SJSA1 (cell line): ENCODE measurements around the gene KCNQ1. TPM values are rescaled to one million over a fixed set of nuclear protein-coding genes. Genes with fewer than 3 reads are reported as not detected.

Experiments used
- DNase-seq, 2 experiments: peaks; one replicate each; pipeline ENCODE4 v3.0.0-alpha.2; 2015 to 2020; ENCODE audit warnings: low spot score in 2 of 2, low read depth in 1 of 2
- H3K27ac ChIP-seq: fragments of 250-450 bp; sonication (Bioruptor Pico); 2 replicates; pipeline ENCODE4 v1.5.1; 2020; ENCODE audit warnings: mild to moderate bottlenecking, moderate library complexity
- H3K27me3 ChIP-seq: fragments of 250-450 bp; sonication (Bioruptor Pico); replicated peaks from 2 replicates; pipeline ENCODE4 v1.5.1; 2020; ENCODE audit warnings: mild to moderate bottlenecking, moderate library complexity
- H3K36me3 ChIP-seq: fragments of 250-450 bp; sonication (Bioruptor Pico); 2 replicates; pipeline ENCODE4 v1.5.1; 2020; ENCODE audit warnings: mild to moderate bottlenecking
- H3K4me1 ChIP-seq: fragments of 250-450 bp; sonication (Bioruptor Pico); replicated peaks from 2 replicates; pipeline ENCODE4 v1.6.1; 2021; ENCODE audit warnings: mild to moderate bottlenecking
- H3K4me3 ChIP-seq: fragments of 250-450 bp; sonication (Bioruptor Pico); 2 replicates; pipeline ENCODE4 v1.5.1; 2020; ENCODE audit warnings: mild to moderate bottlenecking
- H3K9me3 ChIP-seq: fragments of 250-450 bp; sonication (Bioruptor Pico); replicated peaks from 2 replicates; pipeline ENCODE4 v1.5.1; 2020; ENCODE audit warnings: mild to moderate bottlenecking
- total RNA-seq: library from RNA; depleted of rRNA; stranded (reverse); fragments of >200 nt; shearing (Covaris generic); gene quantifications from 2 replicates; pipeline ENCODE4 v1.2.3, GENCODE V29; 2014

KCNQ1 gene
- total RNA-seq, 1 experiment from 2014 or later, result not detected

DNA sequence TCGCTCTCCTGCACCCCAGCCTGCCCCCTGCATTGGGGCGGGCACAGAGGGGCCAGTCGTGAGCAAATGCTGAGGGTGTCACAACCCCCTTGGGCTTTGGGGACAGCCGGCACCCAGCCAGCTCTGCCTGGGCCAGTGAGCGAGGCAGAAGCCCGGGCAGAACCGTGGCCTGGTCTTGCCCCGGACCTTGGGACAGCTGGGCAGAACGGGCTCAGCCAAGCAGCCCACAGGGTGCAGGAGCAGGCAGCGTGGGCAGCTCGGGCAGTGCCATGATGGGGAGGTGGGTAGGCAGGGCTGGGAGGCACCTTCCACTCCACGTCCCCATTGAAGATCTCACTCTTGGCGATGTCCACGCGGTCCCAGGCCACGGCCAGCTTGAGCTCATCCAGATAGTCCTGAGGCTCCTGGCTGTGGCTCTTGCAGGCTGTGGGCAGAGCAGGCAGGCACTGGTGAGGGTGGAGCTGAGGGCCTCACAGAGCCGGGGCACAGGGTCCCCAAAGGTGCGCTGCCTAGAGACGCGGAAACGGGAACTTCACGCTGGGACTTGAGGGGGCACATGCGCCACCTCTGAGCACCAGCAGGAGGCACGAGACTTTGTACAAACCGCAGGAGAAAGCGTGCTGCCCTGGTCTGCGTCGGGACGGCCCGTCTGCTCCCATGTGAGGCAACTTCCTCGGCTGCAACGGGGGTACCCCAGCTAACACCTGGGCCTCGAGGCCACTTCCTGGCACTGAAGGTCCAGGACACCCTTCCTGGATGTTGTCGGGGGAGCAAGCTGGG lies 29.0 kb upstream of the KCNQ1 start:
- no peak for DNase-seq
- Histone ChIP-seq H3K4me3 (no peak overlapping the region), H3K36me3 (no peaks in the 10 kb centered on the region), H3K9me3 (no peaks in the 10 kb centered on the region; the same call in 1 of the 2 replicates), H3K27me3 (peaks cover 21% of the 10 kb centered on the region), H3K4me1 (0 out of 2 replicates have a peak, but pooled peaks cover 4% of the 10 kb centered on the region), H3K27ac (no peak overlapping the region)

DNA sequence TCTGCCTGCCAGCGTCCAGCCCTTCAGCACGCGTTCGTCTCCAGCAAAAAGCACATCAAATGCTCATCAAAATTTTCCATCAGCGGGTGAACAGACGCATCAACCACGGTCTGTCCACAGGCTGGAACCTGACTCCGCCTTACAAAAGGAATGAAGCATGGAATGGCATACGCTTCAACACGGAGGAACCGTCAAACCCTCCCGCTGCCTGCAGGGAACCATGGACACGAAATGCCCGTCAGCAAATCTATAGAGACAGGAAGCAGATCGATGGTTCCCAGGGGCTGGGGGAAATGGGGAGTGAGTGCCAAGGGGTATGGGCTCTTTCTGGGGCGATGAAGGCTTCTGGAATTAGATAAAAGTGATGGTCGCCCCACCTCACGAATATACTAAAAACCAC lies 28.0 kb upstream of the KCNQ1 start:
- Histone ChIP-seq H3K27ac (no peak overlapping the region), H3K9me3 (no peaks in the 10 kb centered on the region; the same call in 1 of the 2 replicates), H3K27me3 (peaks cover 30% of the 10 kb centered on the region), H3K4me3 (no peak overlapping the region), H3K36me3 (no peaks in the 10 kb centered on the region), H3K4me1 (0 out of 2 replicates have a peak, but pooled peaks cover 4% of the 10 kb centered on the region)
- DNase-seq, result no peak

DNA sequence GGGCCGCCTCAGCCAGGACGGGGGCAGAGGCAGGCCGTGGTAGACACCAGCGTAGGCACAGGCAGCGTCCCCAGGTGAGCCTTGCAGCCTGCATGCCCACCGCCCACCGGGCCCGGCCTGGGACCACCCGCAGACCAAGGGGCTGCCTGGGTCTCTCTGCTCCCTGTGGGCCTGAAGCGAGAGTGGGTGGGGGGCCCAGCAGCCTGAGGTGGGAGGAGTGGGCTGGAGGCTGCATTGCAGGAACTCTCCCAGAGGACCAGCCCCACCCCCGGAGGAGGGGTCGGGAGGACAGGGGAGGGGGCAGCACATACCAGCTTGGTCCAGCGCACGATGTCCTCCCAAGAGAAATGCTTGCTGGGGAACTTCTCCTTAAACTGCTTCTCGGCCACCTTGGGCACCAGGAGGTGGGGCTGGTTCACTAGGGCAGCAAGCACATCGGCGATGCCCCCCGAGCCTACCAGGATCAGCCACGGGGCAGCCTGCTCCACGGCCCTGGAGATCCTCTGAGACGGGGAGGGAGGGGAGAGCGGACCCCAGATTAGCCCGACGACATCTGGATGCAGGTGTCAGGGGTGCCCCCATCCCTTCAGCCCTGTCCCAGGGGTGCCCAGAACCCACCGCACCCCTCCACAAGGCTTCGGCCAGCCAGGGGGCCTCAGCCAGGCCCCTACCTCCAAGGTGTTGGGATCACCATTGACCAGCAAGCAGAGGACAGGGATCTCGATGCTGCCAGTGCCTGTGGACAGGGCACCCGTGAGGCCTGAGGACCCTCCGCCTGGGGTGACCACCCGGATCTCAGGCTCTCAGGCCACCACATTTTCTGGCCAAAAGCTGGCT lies 26.7 kb upstream of the KCNQ1 start:
- no peak for DNase-seq
- Histone ChIP-seq H3K36me3 (no peaks in the 10 kb centered on the region), H3K4me3 (no peak overlapping the region), H3K27me3 (peaks cover 35% of the 10 kb centered on the region), H3K27ac (no peak overlapping the region), H3K9me3 (no peaks in the 10 kb centered on the region; the same call in 1 of the 2 replicates), H3K4me1 (0 out of 2 replicates have a peak, but pooled peaks cover 4% of the 10 kb centered on the region)

DNA sequence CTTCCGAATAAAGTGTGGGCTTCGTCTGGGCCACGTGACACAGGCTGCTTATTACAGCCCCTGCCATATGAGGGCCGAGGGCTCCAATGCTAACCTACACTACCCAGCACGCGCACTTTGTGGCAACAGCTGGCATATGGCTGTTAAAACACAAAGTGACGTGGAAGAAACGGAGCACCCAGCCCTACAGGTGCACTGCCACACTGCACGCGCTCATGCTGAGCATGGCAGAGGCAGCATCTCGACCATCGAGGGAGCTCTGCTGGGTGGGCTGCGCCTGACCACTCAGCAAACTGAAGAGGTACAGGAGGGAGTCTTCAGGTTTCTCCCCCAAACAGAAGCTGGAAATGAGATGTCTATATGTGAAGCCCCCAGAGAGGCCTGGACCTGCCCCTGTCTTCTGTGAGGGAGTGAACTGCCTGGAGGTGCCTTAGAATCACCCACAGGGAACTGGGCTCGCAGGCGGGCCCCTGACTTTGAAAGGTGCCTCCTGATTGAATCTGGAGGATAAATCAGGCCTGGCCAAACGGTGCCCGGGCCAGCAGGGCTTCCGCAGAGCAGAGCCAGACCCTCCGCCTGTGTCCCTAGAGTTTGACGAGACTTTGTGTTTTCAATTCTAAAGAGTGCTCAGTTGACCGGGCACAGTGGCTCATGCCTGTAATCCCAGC lies 26.0 kb upstream of the KCNQ1 start:
- H3K9me3 ChIP-seq, result no peaks in the 10 kb centered on the region; the same call in 1 of the 2 replicates
- 0 out of 2 replicates have a peak, but pooled peaks cover 4% of the 10 kb centered on the region for H3K4me1 ChIP-seq
- no peak for DNase-seq
- no peak overlapping the region for H3K4me3 ChIP-seq
- H3K27ac ChIP-seq, result no peak overlapping the region
- H3K36me3 ChIP-seq, result no peaks in the 10 kb centered on the region
- H3K27me3 ChIP-seq, result peaks cover 42% of the 10 kb centered on the region

DNA sequence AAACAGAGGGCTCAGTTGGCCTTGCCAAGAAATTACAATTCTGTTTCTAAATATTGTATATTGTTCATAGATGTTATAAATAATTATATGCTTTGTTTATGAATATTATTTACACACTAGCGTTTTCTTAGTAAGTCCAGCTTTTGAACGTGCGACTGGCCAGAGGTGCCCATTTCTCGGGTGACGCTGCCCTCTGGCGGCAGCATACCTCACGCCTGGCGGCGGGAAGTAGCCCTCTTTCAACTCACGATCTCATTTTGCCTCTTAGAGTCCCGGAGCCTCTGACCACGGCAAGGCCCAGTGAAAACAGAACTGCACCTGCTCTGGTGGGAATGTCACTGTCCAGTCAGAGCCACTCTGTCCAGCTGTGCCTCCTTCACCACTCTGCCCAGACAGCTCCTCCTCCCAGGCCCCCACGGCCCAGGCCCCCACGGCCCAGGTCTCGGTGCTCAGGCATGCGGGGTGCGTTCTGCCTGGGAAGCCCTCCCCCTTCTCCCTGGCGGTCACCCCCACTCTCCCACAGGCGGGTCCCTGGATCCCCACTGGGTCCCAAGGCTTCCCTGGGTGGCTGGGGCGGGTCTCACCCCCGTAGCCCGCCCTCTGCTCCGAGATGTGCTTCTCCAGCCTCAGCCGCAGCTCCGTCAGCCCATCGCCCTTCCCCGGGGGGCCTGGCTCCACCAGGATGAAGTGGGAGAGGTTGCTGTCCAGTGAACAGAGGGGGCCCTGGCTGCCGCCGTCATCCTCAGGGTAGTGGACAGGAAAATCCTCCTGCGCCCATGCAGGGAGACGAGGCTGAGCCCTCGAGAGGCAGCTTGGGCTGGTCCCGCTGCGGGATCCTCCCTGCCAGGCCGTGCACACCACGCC lies 24.9 kb upstream of the KCNQ1 start:
- H3K4me3 ChIP-seq, result no peak overlapping the region
- H3K9me3 ChIP-seq, result no peaks in the 10 kb centered on the region; the same call in 1 of the 2 replicates
- H3K36me3 ChIP-seq, result no peaks in the 10 kb centered on the region
- H3K27ac ChIP-seq, result no peak overlapping the region
- peaks cover 52% of the 10 kb centered on the region for H3K27me3 ChIP-seq
- peak; percentile 62 to 81 for DNase-seq
- 0 out of 2 replicates have a peak, but pooled peaks cover 4% of the 10 kb centered on the region for H3K4me1 ChIP-seq

- no peaks in the 10 kb centered on the region for H3K36me3 ChIP-seq
- DNase-seq, result peak; percentile 76
Observed at GRCh38 chr11:2420502-2421225, 24.1 kb upstream of the KCNQ1 start.

GRCh38 chr11:2421226-2421994 lies 23.4 kb upstream of the KCNQ1 start:
- no peak for DNase-seq
- H3K4me3 ChIP-seq, result no peak overlapping the region
- H3K4me1 ChIP-seq, result 0 out of 2 replicates have a peak, but pooled peaks cover 4% of the 10 kb centered on the region
- no peaks in the 10 kb centered on the region; the same call in 1 of the 2 replicates for H3K9me3 ChIP-seq
- no peaks in the 10 kb centered on the region for H3K36me3 ChIP-seq
- peaks cover 58% of the 10 kb centered on the region for H3K27me3 ChIP-seq
- H3K27ac ChIP-seq, result no peak overlapping the region

More at GRCh38 chr11:2420502-2421225, 24.1 kb upstream of the KCNQ1 start:
- Histone ChIP-seq H3K9me3 (no peaks in the 10 kb centered on the region; the same call in 1 of the 2 replicates), H3K27me3 (peaks cover 60% of the 10 kb centered on the region), H3K4me1 (0 out of 2 replicates have a peak, but pooled peaks cover 4% of the 10 kb centered on the region), H3K27ac (no peak overlapping the region), H3K4me3 (no peak overlapping the region)

DNA sequence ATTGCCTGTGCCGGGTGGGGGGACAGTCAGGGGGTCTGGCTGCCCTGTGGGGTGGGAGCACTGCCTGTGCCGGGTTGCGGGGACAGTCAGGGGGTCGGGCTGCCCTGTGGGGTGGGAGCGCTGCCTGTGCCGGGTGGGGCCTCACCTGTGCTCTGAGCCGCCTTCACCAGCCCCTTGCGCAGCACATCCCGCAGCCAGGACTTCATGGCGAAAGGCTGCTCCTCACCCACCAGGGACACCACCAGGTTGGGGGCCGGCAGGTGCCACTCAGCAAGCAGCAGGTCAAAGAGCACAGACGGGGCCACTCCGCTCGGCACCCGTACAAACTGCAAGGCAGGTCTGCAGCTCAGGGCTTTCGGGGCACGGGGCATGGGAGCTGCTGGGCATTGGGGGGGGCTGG lies 22.8 kb upstream of the KCNQ1 start:
- DNase-seq, result no peak
- Histone ChIP-seq H3K4me1 (0 out of 2 replicates have a peak, but pooled peaks cover 4% of the 10 kb centered on the region), H3K27ac (no peak overlapping the region), H3K9me3 (no peaks in the 10 kb centered on the region; the same call in 1 of the 2 replicates), H3K4me3 (no peak overlapping the region), H3K27me3 (peaks cover 55% of the 10 kb centered on the region), H3K36me3 (no peaks in the 10 kb centered on the region)

DNA sequence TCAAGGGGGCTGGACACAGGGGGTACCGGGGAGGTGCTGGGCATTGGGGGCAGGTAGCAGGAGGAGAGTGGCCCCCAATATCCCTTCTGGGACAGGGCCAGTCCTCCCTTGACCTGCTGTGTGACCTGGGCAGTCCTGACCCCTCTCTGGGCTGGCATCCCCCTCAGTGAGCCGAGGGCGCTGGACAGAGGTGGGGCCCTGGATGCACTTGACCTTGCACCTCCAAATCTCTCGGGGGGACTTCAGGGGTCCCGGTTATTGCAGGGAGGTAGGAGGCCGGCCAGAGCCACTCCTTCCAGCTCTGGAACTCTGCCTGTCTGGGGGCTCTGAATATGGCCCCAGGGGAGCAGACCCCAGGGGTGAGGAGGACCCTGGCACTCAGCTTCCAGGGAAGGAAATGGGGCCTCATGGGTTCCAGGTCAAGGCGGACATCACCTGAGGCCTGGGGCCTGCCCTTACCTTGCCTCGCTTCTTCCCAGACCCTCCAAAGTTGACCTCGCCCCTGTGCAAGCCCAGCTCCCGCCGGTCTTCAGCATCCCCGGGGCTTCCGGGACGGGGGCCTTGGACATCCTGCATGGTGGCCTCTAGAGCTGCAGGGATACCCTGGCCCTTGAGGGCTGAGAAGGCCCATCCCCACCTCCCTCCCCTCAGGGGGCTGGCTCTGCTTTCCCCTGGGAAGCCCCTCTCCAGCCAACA lies 22.2 kb upstream of the KCNQ1 start:
- no peak for DNase-seq
- H3K36me3 ChIP-seq, result no peaks in the 10 kb centered on the region
- no peaks in the 10 kb centered on the region for H3K4me1 ChIP-seq
- peaks cover 50% of the 10 kb centered on the region for H3K27me3 ChIP-seq
- H3K27ac ChIP-seq, result no peak overlapping the region
- no peak overlapping the region for H3K4me3 ChIP-seq
- no peaks in the 10 kb centered on the region for H3K9me3 ChIP-seq

- Histone ChIP-seq H3K36me3 (no peaks in the 10 kb centered on the region), H3K27me3 (peaks cover 47% of the 10 kb centered on the region), H3K9me3 (no peaks in the 10 kb centered on the region; the same call in 1 of the 2 replicates), H3K27ac (no peak overlapping the region), H3K4me3 (no peak overlapping the region), H3K4me1 (no peaks in the 10 kb centered on the region)
- no peak for DNase-seq
Observed at GRCh38 chr11:2423157-2424025, 21.4 kb upstream of the KCNQ1 start.
